Measurements from ENCODE around the gene GET3. TPM values are rescaled to one million over a fixed set of nuclear protein-coding genes. Genes with fewer than 3 reads are reported as not detected.

The GET3 gene
- polyA plus RNA-seq, 3 donors: 97.5 to 122 (median 108) TPM

DNA sequence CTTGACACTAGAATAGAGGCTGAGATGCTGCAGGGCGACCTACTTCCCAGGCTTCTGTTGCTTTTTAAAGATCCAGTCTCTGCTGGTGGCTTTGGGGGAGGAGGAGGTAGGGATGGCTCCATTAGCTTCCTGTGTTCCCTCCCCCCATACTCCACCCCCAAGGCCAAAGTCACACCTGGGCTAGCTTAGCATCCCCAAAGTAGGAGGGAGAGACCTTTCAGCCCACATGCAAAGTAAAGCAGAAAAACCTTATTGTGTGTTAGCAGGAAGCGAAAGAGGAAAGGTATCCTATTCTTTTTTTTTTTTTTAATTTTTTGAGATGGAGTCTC is 10.3 kb upstream of the GET3 start:
- H3K4me2 ChIP-seq (replicated peaks; ENCODE audit: extremely low read depth, low read length, poor library complexity, severe bottlenecking): no peak overlapping the region
- H3K9me3 ChIP-seq (replicated peaks in 1 of 2; ENCODE audit: control insufficient read depth in 1 of 2, insufficient read depth in 1 of 2, low read length in 2 of 2): no peaks in the 10 kb centered on the region
- peaks cover 0 to 1% (median 0%) of the 10 kb centered on the region in 3 donors for H3K27me3 Mint-ChIP-seq (ENCODE audit: low read depth in 3 of 3)
- H3K4me1 ChIP-seq (ENCODE audit: control insufficient read depth in 1 of 2, insufficient read depth in 2 of 2, low read length in 2 of 2): peaks cover 26 to 40% of the 10 kb centered on the region in 2 donors
- H3K36me3 Mint-ChIP-seq: peaks cover 27 to 47% of the 10 kb centered on the region in 2 donors
- no peaks in the 10 kb centered on the region for H3K27me3 ChIP-seq (ENCODE audit: control insufficient read depth in 2 of 2, insufficient read depth in 2 of 2, low read length in 2 of 2)
- no peak for DNase-seq
- no peak overlapping the region for H3K27ac Mint-ChIP-seq
- intact Hi-C loops (cut with micrococcal nuclease): no loop called here
- no peak overlapping the region for H3K4me3 Mint-ChIP-seq
- WGBS (ENCODE audit: insufficient coverage): no CpG with 5 or more reads among the region's 2 CpGs
- no peak overlapping the region for H3K4me3 ChIP-seq (replicated peaks in 1 of 3; ENCODE audit: low read depth in 2 of 3, low read length in 3 of 3)
- peaks cover 31% of the 10 kb centered on the region for H3K79me2 ChIP-seq (ENCODE audit: insufficient read depth, low read length)
- no peak overlapping the region for H3K27ac ChIP-seq (ENCODE audit: low read depth in 1 of 2, low read length in 2 of 2)
- H2AFZ ChIP-seq (ENCODE audit: insufficient read depth, low read depth, low read length, poor library complexity, severe bottlenecking): no peak overlapping the region
- peaks cover 34% of the 10 kb centered on the region for H4K20me1 ChIP-seq (ENCODE audit: insufficient read depth, low read length)
- peaks cover 37% of the 10 kb centered on the region for H3K4me1 Mint-ChIP-seq
- H3K36me3 ChIP-seq (replicated peaks in 1 of 2; ENCODE audit: control insufficient read depth in 1 of 2, insufficient read depth in 2 of 2, low read length in 2 of 2): peaks cover 32 to 42% of the 10 kb centered on the region in 2 donors
- TF ChIP-seq, protein P1, sequence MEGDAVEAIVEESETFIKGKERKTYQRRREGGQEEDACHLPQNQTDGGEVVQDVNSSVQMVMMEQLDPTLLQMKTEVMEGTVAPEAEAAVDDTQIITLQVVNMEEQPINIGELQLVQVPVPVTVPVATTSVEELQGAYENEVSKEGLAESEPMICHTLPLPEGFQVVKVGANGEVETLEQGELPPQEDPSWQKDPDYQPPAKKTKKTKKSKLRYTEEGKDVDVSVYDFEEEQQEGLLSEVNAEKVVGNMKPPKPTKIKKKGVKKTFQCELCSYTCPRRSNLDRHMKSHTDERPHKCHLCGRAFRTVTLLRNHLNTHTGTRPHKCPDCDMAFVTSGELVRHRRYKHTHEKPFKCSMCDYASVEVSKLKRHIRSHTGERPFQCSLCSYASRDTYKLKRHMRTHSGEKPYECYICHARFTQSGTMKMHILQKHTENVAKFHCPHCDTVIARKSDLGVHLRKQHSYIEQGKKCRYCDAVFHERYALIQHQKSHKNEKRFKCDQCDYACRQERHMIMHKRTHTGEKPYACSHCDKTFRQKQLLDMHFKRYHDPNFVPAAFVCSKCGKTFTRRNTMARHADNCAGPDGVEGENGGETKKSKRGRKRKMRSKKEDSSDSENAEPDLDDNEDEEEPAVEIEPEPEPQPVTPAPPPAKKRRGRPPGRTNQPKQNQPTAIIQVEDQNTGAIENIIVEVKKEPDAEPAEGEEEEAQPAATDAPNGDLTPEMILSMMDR (IDR thresholded peaks at IDR 0.05): no peak
- H3K9ac ChIP-seq (ENCODE audit: insufficient read depth, low read length, poor library complexity, severe bottlenecking): no peak overlapping the region
- peaks cover 0 to 2% (median 0%) of the 10 kb centered on the region in 7 donors for H3K9me3 Mint-ChIP-seq

DNA sequence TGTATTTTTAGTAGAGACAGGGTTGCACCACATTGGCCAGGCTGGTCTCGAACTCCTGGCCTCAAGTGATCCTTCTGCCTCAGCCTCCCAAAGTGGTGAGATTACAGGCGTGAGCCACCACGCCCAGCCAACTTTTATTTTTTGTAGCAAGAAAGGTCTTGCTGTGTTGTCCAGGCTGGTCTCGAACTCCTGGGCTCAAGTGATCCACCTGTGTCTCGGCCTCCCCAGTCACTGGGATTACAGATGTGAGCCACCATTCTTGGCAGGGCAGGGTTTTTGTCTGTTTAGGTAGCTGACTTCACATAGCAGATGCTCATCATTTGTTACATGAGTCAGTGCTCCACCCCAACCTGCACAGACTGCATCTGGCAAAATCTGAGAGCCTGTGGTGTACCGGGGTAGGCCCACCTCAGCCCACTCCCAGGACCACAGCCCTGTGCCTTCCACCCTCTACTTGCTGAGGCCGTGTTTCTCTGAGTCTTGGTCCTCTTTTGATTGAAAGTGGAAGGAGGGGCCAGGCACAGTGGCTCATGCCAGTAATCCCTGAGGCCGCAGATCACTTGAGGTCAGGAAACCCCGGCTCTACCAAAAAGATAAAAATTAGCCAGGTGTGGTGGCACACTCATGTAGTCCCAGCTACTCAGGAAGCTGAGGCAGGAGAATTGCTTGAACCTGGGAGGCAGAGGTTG is 9.4 kb upstream of the GET3 start:
- Histone ChIP-seq H3K4me1 (ENCODE audit: control insufficient read depth in 1 of 2, insufficient read depth in 2 of 2, low read length in 2 of 2) (peaks cover 31 to 46% of the 10 kb centered on the region in 2 donors), H3K4me3 (replicated peaks in 1 of 3; ENCODE audit: low read depth in 2 of 3, low read length in 3 of 3) (no peak overlapping the region), H3K9me3 (replicated peaks in 1 of 2; ENCODE audit: control insufficient read depth in 1 of 2, insufficient read depth in 1 of 2, low read length in 2 of 2) (no peaks in the 10 kb centered on the region), H3K79me2 (ENCODE audit: insufficient read depth, low read length) (peaks cover 36% of the 10 kb centered on the region), H4K20me1 (ENCODE audit: insufficient read depth, low read length) (peaks cover 43% of the 10 kb centered on the region), H2AFZ (ENCODE audit: insufficient read depth, low read depth, low read length, poor library complexity, severe bottlenecking) (no peak overlapping the region), H3K27ac (ENCODE audit: low read depth in 1 of 2, low read length in 2 of 2) (no peak overlapping the region), H3K9ac (ENCODE audit: insufficient read depth, low read length, poor library complexity, severe bottlenecking) (no peak overlapping the region), H3K27me3 (ENCODE audit: control insufficient read depth in 2 of 2, insufficient read depth in 2 of 2, low read length in 2 of 2) (no peaks in the 10 kb centered on the region), H3K4me2 (replicated peaks; ENCODE audit: extremely low read depth, low read length, poor library complexity, severe bottlenecking) (no peak overlapping the region), H3K36me3 (replicated peaks in 1 of 2; ENCODE audit: control insufficient read depth in 1 of 2, insufficient read depth in 2 of 2, low read length in 2 of 2) (peaks cover 32 to 42% of the 10 kb centered on the region in 2 donors)
- Mint-ChIP-seq H3K27ac (peak overlapping the region in 2 of 7 donors; percentile 11 to 20), H3K36me3 (peaks cover 27 to 52% of the 10 kb centered on the region in 2 donors), H3K4me3 (no peak overlapping the region), H3K4me1 (peaks cover 42% of the 10 kb centered on the region), H3K9me3 (peaks cover 0 to 2% (median 0%) of the 10 kb centered on the region in 7 donors), H3K27me3 (ENCODE audit: low read depth in 3 of 3) (peaks cover 0 to 2% (median 1%) of the 10 kb centered on the region in 3 donors)
- TF ChIP-seq, protein P1 (IDR thresholded peaks at IDR 0.05): no peak
- WGBS (ENCODE audit: insufficient coverage): 95% methylated on average over 7 of the region's 9 CpGs
- DNase-seq: no peak
- intact Hi-C loops (cut with micrococcal nuclease): no loop called here
